GM23248 (cell line): ENCODE results near the gene TH.

Experiments
- EZH2 ChIP-seq: fragments of 200-600 bp; sonication (generic); IDR thresholded peaks from 2 replicates; pipeline ENCODE4 v1.6.1; 2018; ENCODE audit warnings: antibody characterized with exemption, mild to moderate bottlenecking; ENCODE audit not compliant: insufficient read depth, poor library complexity, severe bottlenecking
- EZH2phosphoT487 ChIP-seq: fragments of 200-600 bp; sonication (generic); IDR thresholded peaks from 2 replicates; pipeline ENCODE4 v1.6.1; 2018; ENCODE audit warnings: antibody characterized with exemption, moderate library complexity, mild to moderate bottlenecking, low read depth; ENCODE audit not compliant: insufficient read depth

- TF ChIP-seq EZH2 (no peak), EZH2phosphoT487 (no peak)
Measured at GRCh38 chr11:2158966-2159365, 12.6 kb downstream of the TH start.
